ENCODE data around the gene MEF2A.

DNA sequence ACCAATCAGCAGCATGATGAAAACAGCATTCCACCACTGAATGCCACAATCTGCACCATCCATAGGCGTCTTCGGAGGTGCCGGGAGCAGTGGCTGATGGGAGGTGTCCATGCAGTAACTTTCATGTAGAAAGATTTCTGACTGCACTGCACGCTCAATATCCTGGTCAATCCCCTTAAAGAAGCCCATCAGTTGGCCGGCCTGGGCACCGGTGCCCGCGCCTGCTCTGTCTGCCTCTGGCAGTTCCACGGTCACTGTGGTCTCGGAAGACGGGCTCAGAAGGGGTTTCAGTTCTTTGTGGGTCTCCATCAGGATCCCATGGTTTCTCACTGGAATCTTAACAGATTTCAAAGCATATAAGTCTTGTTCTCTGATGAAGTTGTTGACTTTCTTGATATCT lies 163.5 kb downstream of the MEF2A start:
- TF ChIP-seq POLR2A (IDR thresholded peaks at IDR 0.05; ENCODE audit: low read length) (no peak), GATA1 (IDR thresholded peaks at IDR 0.05; ENCODE audit: low read depth, low read length) (no peak)

All from erythroblast (primary cell).